GM04504 (cell line): ENCODE data around the gene SLC26A1.
"Not testable (repeated sequence)": the region's sequence is repeated elsewhere in the genome, so short reads cannot be mapped to it uniquely, and the experiment has no call there.

Experiments used
- DNase-seq: peaks from one replicate; pipeline ENCODE4 v3.0.0-alpha.2; 2012; ENCODE audit warnings: low read depth

Gene SLC26A1

GRCh38 chr4:1013225-1014073, 20.2 kb upstream of the SLC26A1 start:
- no peak for DNase-seq

- DNase-seq, result no peak
Observed at GRCh38 chr4:1012034-1012739, 19.0 kb upstream of the SLC26A1 start.

- DNase-seq, result no peak
Observed at GRCh38 chr4:1011666-1012033, 18.4 kb upstream of the SLC26A1 start.

- DNase-seq, result peak; percentile 78
Observed at GRCh38 chr4:1011022-1011665, 17.9 kb upstream of the SLC26A1 start, which contains the start of gene FGFRL1. FGFRL1 (plus strand) TSS chr4:1011626; CDS start chr4:1012486, 860 bp downstream.

GRCh38 chr4:1010395-1011021, 17.3 kb upstream of the SLC26A1 start:
- peak; percentile 75 for DNase-seq

- DNase-seq, result no peak
Observed at GRCh38 chr4:1009542-1010394, 16.6 kb upstream of the SLC26A1 start.

- no peak for DNase-seq
Observed at GRCh38 chr4:1008840-1009541, 15.8 kb upstream of the SLC26A1 start.

- no peak for DNase-seq
Observed at GRCh38 chr4:1006856-1007255, 13.7 kb upstream of the SLC26A1 start.

GRCh38 chr4:1004557-1005485, 11.6 kb upstream of the SLC26A1 start:
- no peak for DNase-seq

GRCh38 chr4:1004071-1004418, 10.8 kb upstream of the SLC26A1 start:
- DNase-seq, result no peak

GRCh38 chr4:1003271-1004070, 10.3 kb upstream of the SLC26A1 start:
- no peak for DNase-seq

- no peak for DNase-seq
Observed at GRCh38 chr4:1002631-1003251, 9.5 kb upstream of the SLC26A1 start.

GRCh38 chr4:1002131-1002630, 9.0 kb upstream of the SLC26A1 start:
- no peak for DNase-seq

GRCh38 chr4:1001561-1002130, 8.4 kb upstream of the SLC26A1 start:
- DNase-seq, result no peak

GRCh38 chr4:1000686-1001260, 7.6 kb upstream of the SLC26A1 start:
- DNase-seq, result no peak

GRCh38 chr4:999882-1000425, 6.8 kb upstream of the SLC26A1 start:
- DNase-seq, result no peak

GRCh38 chr4:999240-999863, 6.1 kb upstream of the SLC26A1 start:
- not testable (repeated sequence) for DNase-seq
